ENCODE data around the gene RASA3. TPM values are rescaled to one million over a fixed set of nuclear protein-coding genes. Genes with fewer than 3 reads are reported as not detected.

RASA3 gene
- total RNA-seq, 1 donor from 2014 or later: 44.8 TPM

GRCh38 chr13:114056205-114057013, 76.0 kb downstream of the RASA3 start:
- Mint-ChIP-seq H3K4me1 (ENCODE audit: unreplicated experiment) (peaks cover 22% of the 10 kb centered on the region), H3K9me3 (ENCODE audit: unreplicated experiment) (no peaks in the 10 kb centered on the region), H3K27ac (ENCODE audit: unreplicated experiment) (no peak overlapping the region), H3K36me3 (ENCODE audit: unreplicated experiment) (peaks cover 9% of the 10 kb centered on the region), H3K27me3 (ENCODE audit: unreplicated experiment) (no peaks in the 10 kb centered on the region), H3K4me3 (ENCODE audit: unreplicated experiment) (no peak overlapping the region)
- TF ChIP-seq CTCF (IDR thresholded peaks at IDR 0.05): no peak
- DNase-seq (ENCODE audit: extremely low spot score, unreplicated experiment): no peak

GRCh38 chr13:114055766-114056165, 76.7 kb downstream of the RASA3 start:
- DNase-seq (ENCODE audit: extremely low spot score, unreplicated experiment): no peak
- Mint-ChIP-seq H3K36me3 (ENCODE audit: unreplicated experiment) (peaks cover 9% of the 10 kb centered on the region), H3K27me3 (ENCODE audit: unreplicated experiment) (no peaks in the 10 kb centered on the region), H3K27ac (ENCODE audit: unreplicated experiment) (no peak overlapping the region), H3K9me3 (ENCODE audit: unreplicated experiment) (no peaks in the 10 kb centered on the region), H3K4me3 (ENCODE audit: unreplicated experiment) (no peak overlapping the region), H3K4me1 (ENCODE audit: unreplicated experiment) (peaks cover 22% of the 10 kb centered on the region)
- TF ChIP-seq CTCF (IDR thresholded peaks at IDR 0.05): no peak

GRCh38 chr13:114054830-114055439, 77.5 kb downstream of the RASA3 start:
- Mint-ChIP-seq H3K27me3 (ENCODE audit: unreplicated experiment) (no peaks in the 10 kb centered on the region), H3K4me1 (ENCODE audit: unreplicated experiment) (peaks cover 22% of the 10 kb centered on the region), H3K27ac (ENCODE audit: unreplicated experiment) (no peak overlapping the region), H3K36me3 (ENCODE audit: unreplicated experiment) (peaks cover 12% of the 10 kb centered on the region), H3K9me3 (ENCODE audit: unreplicated experiment) (no peaks in the 10 kb centered on the region), H3K4me3 (ENCODE audit: unreplicated experiment) (no peak overlapping the region)
- no peak for DNase-seq (ENCODE audit: extremely low spot score, unreplicated experiment)
- no peak for TF ChIP-seq CTCF (IDR thresholded peaks at IDR 0.05)

GRCh38 chr13:114054264-114054663, 78.2 kb downstream of the RASA3 start:
- Mint-ChIP-seq H3K27ac (ENCODE audit: unreplicated experiment) (no peak overlapping the region), H3K27me3 (ENCODE audit: unreplicated experiment) (no peaks in the 10 kb centered on the region), H3K4me3 (ENCODE audit: unreplicated experiment) (no peak overlapping the region), H3K36me3 (ENCODE audit: unreplicated experiment) (peaks cover 9% of the 10 kb centered on the region), H3K9me3 (ENCODE audit: unreplicated experiment) (no peaks in the 10 kb centered on the region), H3K4me1 (ENCODE audit: unreplicated experiment) (peaks cover 17% of the 10 kb centered on the region)
- TF ChIP-seq CTCF (IDR thresholded peaks at IDR 0.05): no peak
- no peak for DNase-seq (ENCODE audit: extremely low spot score, unreplicated experiment)

- no peak for DNase-seq (ENCODE audit: extremely low spot score, unreplicated experiment)
- H3K36me3 Mint-ChIP-seq (ENCODE audit: unreplicated experiment): peaks cover 9% of the 10 kb centered on the region
- H3K4me3 Mint-ChIP-seq (ENCODE audit: unreplicated experiment): no peak overlapping the region
- H3K9me3 Mint-ChIP-seq (ENCODE audit: unreplicated experiment): no peaks in the 10 kb centered on the region
- TF ChIP-seq CTCF (IDR thresholded peaks at IDR 0.05): no peak
- H3K27ac Mint-ChIP-seq (ENCODE audit: unreplicated experiment): peak overlapping the region; percentile 52
- H3K27me3 Mint-ChIP-seq (ENCODE audit: unreplicated experiment): no peaks in the 10 kb centered on the region
- peaks cover 17% of the 10 kb centered on the region for H3K4me1 Mint-ChIP-seq (ENCODE audit: unreplicated experiment)
Measured at GRCh38 chr13:114053026-114053425, 79.4 kb downstream of the RASA3 start.
